Mucosa of stomach (tissue), 1 donor: Measurements from ENCODE around the gene SS18.
A peak's percentile ranks its signal among the peaks of the same experiment; 100 is the strongest.

ENCODE experiments used
- H3K27me3 ChIP-seq: one replicate; pipeline ENCODE4 v1.7.0; 2013; ENCODE audit warnings: mild to moderate bottlenecking, low read length; ENCODE audit not compliant: control insufficient read depth, insufficient read depth
- H3K36me3 ChIP-seq: one replicate; pipeline ENCODE4 v1.7.0; 2013; ENCODE audit warnings: low read length; ENCODE audit not compliant: control insufficient read depth, insufficient read depth
- H3K4me1 ChIP-seq: one replicate; pipeline ENCODE4 v1.7.0; 2013; ENCODE audit warnings: mild to moderate bottlenecking, low read length; ENCODE audit not compliant: control insufficient read depth, insufficient read depth
- H3K4me3 ChIP-seq: one replicate; pipeline ENCODE4 v1.7.0; 2013; ENCODE audit warnings: low read length
- H3K9ac ChIP-seq: one replicate; pipeline ENCODE4 v1.7.0; 2013; ENCODE audit warnings: mild to moderate bottlenecking, low read length, moderate library complexity
- H3K9me3 ChIP-seq: one replicate; pipeline ENCODE4 v1.7.0; 2013; ENCODE audit warnings: mild to moderate bottlenecking, low read length, moderate library complexity; ENCODE audit not compliant: control insufficient read depth
- donor health status: Pancreatic carcinoma.

The SS18 gene

GRCh38 chr18:26096852-26097251, 6.4 kb upstream of the SS18 start:
- Histone ChIP-seq H3K4me1 (no peaks in the 10 kb centered on the region), H3K27me3 (no peaks in the 10 kb centered on the region)

GRCh38 chr18:26091047-26091630, 726 bp upstream of the SS18 start:
- no peaks in the 10 kb centered on the region for H3K36me3 ChIP-seq
- peaks cover 8% of the 10 kb centered on the region for H3K4me1 ChIP-seq
- H3K9me3 ChIP-seq = no peaks in the 10 kb centered on the region
- peak overlapping the region; percentile 93 for H3K4me3 ChIP-seq
- H3K9ac ChIP-seq = peak overlapping the region; percentile 92
- no peaks in the 10 kb centered on the region for H3K27me3 ChIP-seq

More at GRCh38 chr18:26096852-26097251, 6.4 kb upstream of the SS18 start:
- Histone ChIP-seq H3K9me3 (no peaks in the 10 kb centered on the region), H3K36me3 (no peaks in the 10 kb centered on the region), H3K9ac (no peak overlapping the region), H3K4me3 (no peak overlapping the region)

GRCh38 chr18:26089293-26090129, 902 bp downstream of the SS18 start:
- Histone ChIP-seq H3K27me3 (no peaks in the 10 kb centered on the region), H3K36me3 (no peaks in the 10 kb centered on the region), H3K9ac (peak overlapping the region; percentile 92), H3K9me3 (no peaks in the 10 kb centered on the region), H3K4me3 (peak overlapping the region; percentile 93), H3K4me1 (peaks cover 8% of the 10 kb centered on the region)

GRCh38 chr18:26088487-26088886, 1.9 kb downstream of the SS18 start:
- Histone ChIP-seq H3K4me1 (peaks cover 8% of the 10 kb centered on the region), H3K9me3 (no peaks in the 10 kb centered on the region), H3K9ac (no peak overlapping the region), H3K27me3 (no peaks in the 10 kb centered on the region), H3K4me3 (peak overlapping the region; percentile 93), H3K36me3 (no peaks in the 10 kb centered on the region)

GRCh38 chr18:26086959-26087358, 3.5 kb downstream of the SS18 start:
- H3K4me1 ChIP-seq = peaks cover 8% of the 10 kb centered on the region
- no peaks in the 10 kb centered on the region for H3K27me3 ChIP-seq
- no peak overlapping the region for H3K9ac ChIP-seq
- no peaks in the 10 kb centered on the region for H3K36me3 ChIP-seq
- H3K4me3 ChIP-seq = no peak overlapping the region
- H3K9me3 ChIP-seq = no peaks in the 10 kb centered on the region

- H3K27me3 ChIP-seq = no peaks in the 10 kb centered on the region
- no peaks in the 10 kb centered on the region for H3K36me3 ChIP-seq
- H3K4me3 ChIP-seq = no peak overlapping the region
- H3K9ac ChIP-seq = no peak overlapping the region
- H3K4me1 ChIP-seq = peaks cover 8% of the 10 kb centered on the region
- H3K9me3 ChIP-seq = no peaks in the 10 kb centered on the region
Observed at GRCh38 chr18:26085056-26085455, 5.4 kb downstream of the SS18 start.

- Histone ChIP-seq H3K4me3 (no peak overlapping the region), H3K27me3 (no peaks in the 10 kb centered on the region), H3K9me3 (no peaks in the 10 kb centered on the region), H3K36me3 (no peaks in the 10 kb centered on the region), H3K4me1 (no peaks in the 10 kb centered on the region), H3K9ac (no peak overlapping the region)
Observed at GRCh38 chr18:26083099-26083498, 7.3 kb downstream of the SS18 start.

GRCh38 chr18:26082475-26082874, 7.9 kb downstream of the SS18 start:
- Histone ChIP-seq H3K36me3 (no peaks in the 10 kb centered on the region), H3K9me3 (no peaks in the 10 kb centered on the region), H3K9ac (no peak overlapping the region), H3K4me1 (no peaks in the 10 kb centered on the region), H3K27me3 (no peaks in the 10 kb centered on the region), H3K4me3 (no peak overlapping the region)

GRCh38 chr18:26074246-26074645, 16.2 kb downstream of the SS18 start:
- no peaks in the 10 kb centered on the region for H3K4me1 ChIP-seq
- H3K9ac ChIP-seq = no peak overlapping the region
- no peaks in the 10 kb centered on the region for H3K9me3 ChIP-seq
- H3K36me3 ChIP-seq = no peaks in the 10 kb centered on the region
- no peak overlapping the region for H3K4me3 ChIP-seq
- no peaks in the 10 kb centered on the region for H3K27me3 ChIP-seq

- H3K36me3 ChIP-seq = no peaks in the 10 kb centered on the region
- no peak overlapping the region for H3K9ac ChIP-seq
- H3K4me3 ChIP-seq = no peak overlapping the region
- no peaks in the 10 kb centered on the region for H3K9me3 ChIP-seq
- no peaks in the 10 kb centered on the region for H3K27me3 ChIP-seq
- no peaks in the 10 kb centered on the region for H3K4me1 ChIP-seq
Observed at GRCh38 chr18:26073758-26074157, 16.7 kb downstream of the SS18 start.

GRCh38 chr18:26071725-26072124, 18.7 kb downstream of the SS18 start:
- H3K9ac ChIP-seq = no peak overlapping the region
- H3K4me3 ChIP-seq = no peak overlapping the region
- no peaks in the 10 kb centered on the region for H3K4me1 ChIP-seq
- no peaks in the 10 kb centered on the region for H3K9me3 ChIP-seq
- H3K36me3 ChIP-seq = peaks cover 4% of the 10 kb centered on the region
- no peaks in the 10 kb centered on the region for H3K27me3 ChIP-seq

- Histone ChIP-seq H3K4me3 (no peak overlapping the region), H3K9ac (no peak overlapping the region), H3K4me1 (no peaks in the 10 kb centered on the region), H3K36me3 (peaks cover 4% of the 10 kb centered on the region), H3K27me3 (no peaks in the 10 kb centered on the region), H3K9me3 (no peaks in the 10 kb centered on the region)
Observed at GRCh38 chr18:26071020-26071419, 19.4 kb downstream of the SS18 start.
